GM19372 (cell line): ENCODE results near the gene MEP1A.

Source experiments
- ATAC-seq: cut with Tn5 transposase; IDR thresholded peaks from one replicate; pipeline ENCODE4 v1.9.1; 2021; ENCODE audit warnings: mild to moderate bottlenecking, low read depth, moderate library complexity; ENCODE audit not compliant: unreplicated experiment

Gene MEP1A

DNA sequence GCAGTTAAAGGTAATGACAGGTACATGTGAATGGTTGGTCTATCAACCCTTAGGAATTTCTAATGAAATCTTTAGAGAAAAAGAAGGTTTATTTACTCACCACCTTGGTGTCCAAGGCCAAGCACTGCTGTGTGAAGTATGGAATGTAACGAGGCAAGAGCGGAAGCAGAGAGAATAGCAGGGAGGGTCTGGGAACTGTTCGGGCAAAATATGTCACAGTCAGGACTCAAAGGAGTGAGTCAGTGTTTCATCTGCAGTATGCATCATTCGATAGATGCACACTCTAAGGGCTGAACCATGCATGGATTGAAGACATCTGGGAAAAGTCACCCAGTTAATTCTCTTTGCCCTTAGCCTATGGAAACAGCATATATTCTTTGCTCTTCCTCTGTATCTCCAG is 95.4 kb downstream of the MEP1A start:
- no peak for ATAC-seq
